ENCODE measurements around the gene OTOP2.
A peak's percentile ranks its signal among the peaks of the same experiment; 100 is the strongest.

The OTOP2 gene

DNA sequence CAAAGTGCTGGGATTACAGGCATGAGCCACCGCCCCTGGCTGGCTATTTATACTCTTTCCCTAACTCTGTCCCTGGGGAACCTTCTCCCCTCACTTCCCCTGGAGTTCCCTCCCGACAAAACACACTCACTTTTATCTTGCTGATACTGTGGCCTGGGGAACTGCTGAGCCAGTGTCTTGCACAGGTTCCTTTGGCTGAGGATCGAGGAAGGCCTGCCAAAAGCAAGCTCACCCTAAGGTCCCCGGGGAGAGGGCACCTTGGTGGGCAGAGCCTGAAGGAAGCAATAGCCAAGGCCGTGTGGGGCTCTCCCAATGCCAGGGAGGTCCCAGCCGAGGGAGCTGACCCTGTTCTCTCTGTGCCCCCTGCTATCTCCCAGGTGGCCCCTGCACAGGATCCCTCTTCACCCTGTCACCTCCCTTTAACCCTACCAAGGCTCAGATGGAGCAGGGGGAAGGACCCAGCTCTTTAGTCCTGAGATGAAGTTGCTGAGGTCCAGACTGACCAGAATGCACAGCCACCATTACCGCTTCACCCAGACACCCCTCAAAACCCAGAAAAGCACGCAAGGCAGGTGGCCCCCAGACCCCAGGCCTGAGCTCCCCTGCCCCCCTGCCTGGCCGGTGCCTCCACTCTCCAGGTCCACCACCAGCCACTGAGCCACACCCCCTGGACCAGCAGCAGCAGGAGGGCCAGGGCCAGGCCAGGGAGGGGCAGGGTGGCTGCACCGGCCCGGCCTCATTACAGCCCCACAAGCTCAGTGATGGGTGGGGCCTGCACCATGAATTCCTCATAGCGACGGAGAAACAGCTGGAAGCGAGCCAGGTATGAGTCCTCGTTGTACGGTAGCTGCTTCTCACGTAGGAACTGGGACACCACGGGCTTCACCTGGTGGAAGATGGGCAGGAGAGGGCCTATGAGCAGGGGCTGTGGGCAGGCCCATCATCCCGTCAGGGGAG lies 46.2 kb upstream of the OTOP2 start (continued):
- TF ChIP-seq, protein P1, sequence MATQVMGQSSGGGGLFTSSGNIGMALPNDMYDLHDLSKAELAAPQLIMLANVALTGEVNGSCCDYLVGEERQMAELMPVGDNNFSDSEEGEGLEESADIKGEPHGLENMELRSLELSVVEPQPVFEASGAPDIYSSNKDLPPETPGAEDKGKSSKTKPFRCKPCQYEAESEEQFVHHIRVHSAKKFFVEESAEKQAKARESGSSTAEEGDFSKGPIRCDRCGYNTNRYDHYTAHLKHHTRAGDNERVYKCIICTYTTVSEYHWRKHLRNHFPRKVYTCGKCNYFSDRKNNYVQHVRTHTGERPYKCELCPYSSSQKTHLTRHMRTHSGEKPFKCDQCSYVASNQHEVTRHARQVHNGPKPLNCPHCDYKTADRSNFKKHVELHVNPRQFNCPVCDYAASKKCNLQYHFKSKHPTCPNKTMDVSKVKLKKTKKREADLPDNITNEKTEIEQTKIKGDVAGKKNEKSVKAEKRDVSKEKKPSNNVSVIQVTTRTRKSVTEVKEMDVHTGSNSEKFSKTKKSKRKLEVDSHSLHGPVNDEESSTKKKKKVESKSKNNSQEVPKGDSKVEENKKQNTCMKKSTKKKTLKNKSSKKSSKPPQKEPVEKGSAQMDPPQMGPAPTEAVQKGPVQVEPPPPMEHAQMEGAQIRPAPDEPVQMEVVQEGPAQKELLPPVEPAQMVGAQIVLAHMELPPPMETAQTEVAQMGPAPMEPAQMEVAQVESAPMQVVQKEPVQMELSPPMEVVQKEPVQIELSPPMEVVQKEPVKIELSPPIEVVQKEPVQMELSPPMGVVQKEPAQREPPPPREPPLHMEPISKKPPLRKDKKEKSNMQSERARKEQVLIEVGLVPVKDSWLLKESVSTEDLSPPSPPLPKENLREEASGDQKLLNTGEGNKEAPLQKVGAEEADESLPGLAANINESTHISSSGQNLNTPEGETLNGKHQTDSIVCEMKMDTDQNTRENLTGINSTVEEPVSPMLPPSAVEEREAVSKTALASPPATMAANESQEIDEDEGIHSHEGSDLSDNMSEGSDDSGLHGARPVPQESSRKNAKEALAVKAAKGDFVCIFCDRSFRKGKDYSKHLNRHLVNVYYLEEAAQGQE (tag by site-specific recombination; IDR thresholded peaks at IDR 0.05): no peak
- TF ChIP-seq ZNF548 (tag by site-specific recombination; IDR thresholded peaks at IDR 0.05) (no peak), ZNF354C (tag by site-specific recombination; IDR thresholded peaks at IDR 0.05; ENCODE audit: borderline replicate concordance, low read depth) (no peak), SP3 (tag by site-specific recombination; IDR thresholded peaks at IDR 0.05) (peak; percentile 42; the same call in 1 of the 2 replicates), GFI1B (tag by site-specific recombination; IDR thresholded peaks at IDR 0.05) (no peak), OSR2 (tag by site-specific recombination; IDR thresholded peaks at IDR 0.05) (no peak), ZNF785 (tag by site-specific recombination; IDR thresholded peaks at IDR 0.05) (no peak), ZIC2 (tag by site-specific recombination; IDR thresholded peaks at IDR 0.05) (peak; percentile 8; the same call in 1 of the 2 replicates), ZNF558 (tag by site-specific recombination; IDR thresholded peaks at IDR 0.05) (no peak), ZNF239 (tag by site-specific recombination; IDR thresholded peaks at IDR 0.05) (no peak), ZNF623 (tag by site-specific recombination; IDR thresholded peaks at IDR 0.05) (no peak), ZNF37A (tag by site-specific recombination; IDR thresholded peaks at IDR 0.05) (no peak), ZNF514 (tag by site-specific recombination; IDR thresholded peaks at IDR 0.05) (no peak), SCRT2 (tag by site-specific recombination; IDR thresholded peaks at IDR 0.05) (no peak)
- TF ChIP-seq, protein P2, sequence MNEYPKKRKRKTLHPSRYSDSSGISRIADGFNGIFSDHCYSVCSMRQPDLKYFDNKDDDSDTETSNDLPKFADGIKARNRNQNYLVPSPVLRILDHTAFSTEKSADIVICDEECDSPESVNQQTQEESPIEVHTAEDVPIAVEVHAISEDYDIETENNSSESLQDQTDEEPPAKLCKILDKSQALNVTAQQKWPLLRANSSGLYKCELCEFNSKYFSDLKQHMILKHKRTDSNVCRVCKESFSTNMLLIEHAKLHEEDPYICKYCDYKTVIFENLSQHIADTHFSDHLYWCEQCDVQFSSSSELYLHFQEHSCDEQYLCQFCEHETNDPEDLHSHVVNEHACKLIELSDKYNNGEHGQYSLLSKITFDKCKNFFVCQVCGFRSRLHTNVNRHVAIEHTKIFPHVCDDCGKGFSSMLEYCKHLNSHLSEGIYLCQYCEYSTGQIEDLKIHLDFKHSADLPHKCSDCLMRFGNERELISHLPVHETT (tag by site-specific recombination; IDR thresholded peaks at IDR 0.05): no peak
- TF ChIP-seq, protein P3, sequence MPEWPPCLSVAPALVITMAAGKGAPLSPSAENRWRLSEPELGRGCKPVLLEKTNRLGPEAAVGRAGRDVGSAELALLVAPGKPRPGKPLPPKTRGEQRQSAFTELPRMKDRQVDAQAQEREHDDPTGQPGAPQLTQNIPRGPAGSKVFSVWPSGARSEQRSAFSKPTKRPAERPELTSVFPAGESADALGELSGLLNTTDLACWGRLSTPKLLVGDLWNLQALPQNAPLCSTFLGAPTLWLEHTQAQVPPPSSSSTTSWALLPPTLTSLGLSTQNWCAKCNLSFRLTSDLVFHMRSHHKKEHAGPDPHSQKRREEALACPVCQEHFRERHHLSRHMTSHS (tag by site-specific recombination; IDR thresholded peaks at IDR 0.05): no peak
- TF ChIP-seq, protein P4, sequence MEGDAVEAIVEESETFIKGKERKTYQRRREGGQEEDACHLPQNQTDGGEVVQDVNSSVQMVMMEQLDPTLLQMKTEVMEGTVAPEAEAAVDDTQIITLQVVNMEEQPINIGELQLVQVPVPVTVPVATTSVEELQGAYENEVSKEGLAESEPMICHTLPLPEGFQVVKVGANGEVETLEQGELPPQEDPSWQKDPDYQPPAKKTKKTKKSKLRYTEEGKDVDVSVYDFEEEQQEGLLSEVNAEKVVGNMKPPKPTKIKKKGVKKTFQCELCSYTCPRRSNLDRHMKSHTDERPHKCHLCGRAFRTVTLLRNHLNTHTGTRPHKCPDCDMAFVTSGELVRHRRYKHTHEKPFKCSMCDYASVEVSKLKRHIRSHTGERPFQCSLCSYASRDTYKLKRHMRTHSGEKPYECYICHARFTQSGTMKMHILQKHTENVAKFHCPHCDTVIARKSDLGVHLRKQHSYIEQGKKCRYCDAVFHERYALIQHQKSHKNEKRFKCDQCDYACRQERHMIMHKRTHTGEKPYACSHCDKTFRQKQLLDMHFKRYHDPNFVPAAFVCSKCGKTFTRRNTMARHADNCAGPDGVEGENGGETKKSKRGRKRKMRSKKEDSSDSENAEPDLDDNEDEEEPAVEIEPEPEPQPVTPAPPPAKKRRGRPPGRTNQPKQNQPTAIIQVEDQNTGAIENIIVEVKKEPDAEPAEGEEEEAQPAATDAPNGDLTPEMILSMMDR (tag by site-specific recombination; IDR thresholded peaks at IDR 0.05): no peak

DNA sequence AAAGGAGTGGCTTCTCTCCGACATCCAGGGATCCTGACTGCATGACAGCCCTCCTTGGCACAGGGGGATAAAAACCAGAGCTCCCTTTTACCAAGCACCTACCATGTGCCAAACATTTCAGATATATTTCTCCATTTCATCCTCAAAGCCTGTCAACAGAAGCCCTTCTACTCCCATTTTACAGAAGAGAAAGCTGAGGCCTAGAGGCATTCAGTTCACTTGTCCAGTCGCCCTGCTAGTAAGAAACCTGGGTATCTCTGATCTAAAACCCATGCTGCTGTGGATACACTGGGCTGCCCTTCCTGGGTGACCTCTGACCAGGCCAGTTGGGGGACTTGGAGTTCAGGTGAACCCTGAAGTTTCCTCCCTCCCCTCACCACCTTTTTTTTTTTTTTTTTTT lies 45.4 kb upstream of the OTOP2 start:
- Histone ChIP-seq H3K36me3 (ENCODE audit: control insufficient read depth in 2 of 2, insufficient read depth in 1 of 2, low read length in 2 of 2) (no peaks in the 10 kb centered on the region), H3K27ac (ENCODE audit: extremely low read depth, low read depth, low read length) (no peak overlapping the region), H3K9me3 (ENCODE audit: control insufficient read depth, insufficient read depth, low read depth, low read length) (no peaks in the 10 kb centered on the region), H3K4me1 (ENCODE audit: control insufficient read depth, insufficient read depth, low read length) (peaks cover 4% of the 10 kb centered on the region; the same call in 1 of the 2 replicates), H3K4me3 (ENCODE audit: low read depth, low read length) (no peak overlapping the region)
- TF ChIP-seq ZNF560 (tag by site-specific recombination; IDR thresholded peaks at IDR 0.05; ENCODE audit: borderline replicate concordance) (no peak), ZNF324 (tag by site-specific recombination; IDR thresholded peaks at IDR 0.05) (no peak), KLF10 (tag by site-specific recombination; IDR thresholded peaks at IDR 0.05) (no peak), ZNF223 (tag by site-specific recombination; IDR thresholded peaks at IDR 0.05) (no peak), ZNF510 (tag by site-specific recombination; IDR thresholded peaks at IDR 0.05; ENCODE audit: insufficient replicate concordance) (no peak), OVOL3 (tag by site-specific recombination; IDR thresholded peaks at IDR 0.05) (no peak), MYNN (tag by site-specific recombination; IDR thresholded peaks at IDR 0.05; ENCODE audit: borderline replicate concordance) (no peak), ZNF843 (tag by site-specific recombination; IDR thresholded peaks at IDR 0.05) (no peak)
- TF ChIP-seq, protein P5, sequence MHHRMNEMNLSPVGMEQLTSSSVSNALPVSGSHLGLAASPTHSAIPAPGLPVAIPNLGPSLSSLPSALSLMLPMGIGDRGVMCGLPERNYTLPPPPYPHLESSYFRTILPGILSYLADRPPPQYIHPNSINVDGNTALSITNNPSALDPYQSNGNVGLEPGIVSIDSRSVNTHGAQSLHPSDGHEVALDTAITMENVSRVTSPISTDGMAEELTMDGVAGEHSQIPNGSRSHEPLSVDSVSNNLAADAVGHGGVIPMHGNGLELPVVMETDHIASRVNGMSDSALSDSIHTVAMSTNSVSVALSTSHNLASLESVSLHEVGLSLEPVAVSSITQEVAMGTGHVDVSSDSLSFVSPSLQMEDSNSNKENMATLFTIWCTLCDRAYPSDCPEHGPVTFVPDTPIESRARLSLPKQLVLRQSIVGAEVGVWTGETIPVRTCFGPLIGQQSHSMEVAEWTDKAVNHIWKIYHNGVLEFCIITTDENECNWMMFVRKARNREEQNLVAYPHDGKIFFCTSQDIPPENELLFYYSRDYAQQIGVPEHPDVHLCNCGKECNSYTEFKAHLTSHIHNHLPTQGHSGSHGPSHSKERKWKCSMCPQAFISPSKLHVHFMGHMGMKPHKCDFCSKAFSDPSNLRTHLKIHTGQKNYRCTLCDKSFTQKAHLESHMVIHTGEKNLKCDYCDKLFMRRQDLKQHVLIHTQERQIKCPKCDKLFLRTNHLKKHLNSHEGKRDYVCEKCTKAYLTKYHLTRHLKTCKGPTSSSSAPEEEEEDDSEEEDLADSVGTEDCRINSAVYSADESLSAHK (tag by site-specific recombination; IDR thresholded peaks at IDR 0.05): no peak
- CTCF ChIA-PET: interaction anchor here (0.6 to 1.6 kb wide), 3 partner anchors 16 to 87 kb away, joined by 3 to 14 read pairs (median 3); no protein-coding TSS in a partner anchor
- POLR2A ChIA-PET: interaction anchor here (0.6 to 1.2 kb wide), 4 partner anchors 26 to 94 kb away, joined by 3 to 5 read pairs (median 3); partner anchors contain the start of genes HID1 and OTOP2

All from HEK293 (cell line).